C4-2B (cell line): ENCODE measurements around the gene B2M.

Experiments used
- H3K27ac ChIP-seq: fragments of 450-650 bp; 2 replicates; pipeline ENCODE4 v1.5.1; 2017
- CTCF ChIP-seq: fragments of 450-650 bp; conservative IDR thresholded peaks from 2 replicates; pipeline ENCODE4 v1.5.1; 2017; ENCODE audit warnings: mild to moderate bottlenecking
- ZFX ChIP-seq: fragments of 450-650 bp; IDR thresholded peaks from 2 replicates; pipeline ENCODE4 v1.6.1; 2017

B2M gene

GRCh38 chr15:44715797-44716334, 4.5 kb downstream of the B2M start:
- H3K27ac ChIP-seq = no peak overlapping the region
- TF ChIP-seq ZFX (no peak), CTCF (no peak)

- TF ChIP-seq ZFX = no peak
- TF ChIP-seq CTCF = no peak
- H3K27ac ChIP-seq = no peak overlapping the region
Measured at GRCh38 chr15:44716983-44717602, 5.8 kb downstream of the B2M start.

GRCh38 chr15:44718180-44718926, 7.0 kb downstream of the B2M start:
- no peak for TF ChIP-seq CTCF
- TF ChIP-seq ZFX = no peak

GRCh38 chr15:44718927-44719292, 7.6 kb downstream of the B2M start:
- H3K27ac ChIP-seq = no peak overlapping the region
- TF ChIP-seq CTCF (no peak), ZFX (no peak)

More at GRCh38 chr15:44718180-44718926, 7.0 kb downstream of the B2M start:
- H3K27ac ChIP-seq = no peak overlapping the region

- no peak for TF ChIP-seq ZFX
- no peak for TF ChIP-seq CTCF
Measured at GRCh38 chr15:44719293-44719999, 8.1 kb downstream of the B2M start.

GRCh38 chr15:44720000-44720435, 8.7 kb downstream of the B2M start:
- peak overlapping the region; percentile 13; the same call in 1 of the 2 replicates for H3K27ac ChIP-seq

More at GRCh38 chr15:44719293-44719999, 8.1 kb downstream of the B2M start:
- peak overlapping the region; percentile 13; the same call in 1 of the 2 replicates for H3K27ac ChIP-seq

GRCh38 chr15:44720460-44721176, 9.3 kb downstream of the B2M start:
- peak overlapping the region; percentile 13; the same call in 1 of the 2 replicates for H3K27ac ChIP-seq

More at GRCh38 chr15:44720460-44721176, 9.3 kb downstream of the B2M start:
- no peak for TF ChIP-seq ZFX
- TF ChIP-seq CTCF = no peak
